Stimulated activated CD4-positive, alpha-beta T cell treated with anti-CD3 and anti-CD28 coated beads, Interleukin-4, amount 100 ng/mL, for 48 hours (primary cell): ENCODE measurements around the gene USP40.
A peak's percentile ranks its signal among the peaks of the same experiment; 100 is the strongest.

Source experiments
- DNase-seq, 2 donors: peaks; one replicate each; pipeline ENCODE4 v3.0.0-alpha.2; 2020; ENCODE audit warnings: low read depth in 2 of 2

USP40 gene

DNA sequence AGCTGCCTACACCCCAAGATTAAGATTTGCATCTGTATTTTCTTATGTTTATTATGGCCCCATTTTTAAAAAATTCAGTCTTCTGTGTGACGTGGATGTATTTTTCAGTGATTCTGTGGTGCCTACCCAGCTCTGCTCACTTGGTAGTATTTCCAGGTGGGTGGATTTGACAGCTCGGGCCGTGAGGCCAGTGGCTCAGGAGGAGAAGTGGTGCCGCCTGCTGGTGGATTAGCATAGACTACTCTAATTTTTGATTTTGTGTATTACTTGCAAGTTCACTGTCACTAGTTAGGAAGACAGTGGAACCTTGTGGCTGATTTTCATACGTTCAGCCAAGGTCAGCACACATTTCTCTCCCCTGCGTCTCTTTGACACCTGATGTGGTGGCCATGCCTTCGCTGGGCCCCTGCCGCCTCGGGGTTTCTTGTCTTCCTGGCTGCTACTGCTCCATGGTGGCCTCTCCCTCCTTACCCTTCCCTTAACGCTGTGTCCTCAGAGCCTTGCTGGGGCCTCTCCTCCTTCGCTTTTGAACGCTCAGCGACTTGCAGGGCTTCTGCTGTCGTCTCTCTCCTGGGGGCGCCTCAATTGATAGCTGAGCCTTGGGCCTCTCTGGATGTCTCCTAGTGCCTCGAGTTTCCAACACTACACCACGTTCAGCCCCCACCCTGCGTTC is 122.9 kb downstream of the USP40 start:
- peak; percentile 72 for DNase-seq

DNA sequence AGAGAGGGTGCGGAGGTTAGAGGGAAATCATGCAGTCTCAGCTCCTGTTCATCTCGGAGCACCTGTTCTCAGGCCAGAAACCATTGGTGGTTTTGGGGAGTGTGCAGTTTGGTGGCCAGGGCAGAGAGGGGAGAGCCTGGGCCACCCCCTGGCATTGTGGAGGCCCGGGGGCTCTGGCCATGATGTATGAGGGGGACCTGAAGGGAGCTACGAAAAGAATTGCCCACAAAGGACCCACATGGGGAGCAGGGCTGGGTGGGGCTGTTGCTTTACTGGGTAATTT is 124.6 kb downstream of the USP40 start:
- DNase-seq: no peak

DNA sequence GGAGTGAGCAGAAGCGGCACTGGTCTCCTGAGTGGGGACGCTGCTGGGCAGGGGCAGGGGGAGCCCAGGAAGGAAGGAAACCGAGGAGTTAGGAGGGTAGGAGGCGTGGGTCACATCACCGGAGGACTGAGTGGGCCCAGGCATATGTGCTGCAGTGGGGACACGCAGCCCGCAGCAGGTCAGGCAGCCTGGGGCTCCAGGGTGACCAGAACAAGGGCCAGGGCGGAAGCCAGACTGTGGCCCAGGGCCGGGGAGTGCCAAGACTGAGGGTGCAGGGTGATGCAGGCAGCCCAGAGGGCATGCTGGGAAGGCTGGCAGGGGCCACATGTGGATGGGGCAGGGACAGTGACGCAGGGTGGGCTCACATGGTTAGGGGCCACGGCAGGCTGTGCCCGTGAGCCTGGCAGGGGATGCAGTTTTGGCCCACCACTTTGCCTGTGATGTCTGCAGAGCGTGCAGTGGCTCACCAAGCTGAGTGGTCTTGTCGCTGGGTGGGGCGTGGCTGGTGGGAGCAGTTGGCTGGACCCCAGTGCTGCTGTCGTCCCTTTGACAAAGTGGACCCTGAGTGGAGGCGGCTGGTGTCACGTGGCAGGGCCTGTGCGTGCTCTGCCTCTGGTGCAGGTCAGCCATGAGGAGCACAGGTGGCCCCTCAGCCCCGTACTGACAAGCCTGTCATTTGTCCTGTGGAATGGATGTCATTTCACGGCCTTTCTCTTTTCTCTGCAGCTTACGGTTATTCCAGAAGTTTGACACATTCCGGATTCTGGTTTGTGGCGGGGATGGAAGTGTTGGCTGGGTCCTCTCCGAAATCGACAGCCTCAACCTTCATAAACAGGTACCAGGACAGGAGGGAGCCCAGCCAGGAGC is 125.2 kb downstream of the USP40 start:
- no peak for DNase-seq

DNA sequence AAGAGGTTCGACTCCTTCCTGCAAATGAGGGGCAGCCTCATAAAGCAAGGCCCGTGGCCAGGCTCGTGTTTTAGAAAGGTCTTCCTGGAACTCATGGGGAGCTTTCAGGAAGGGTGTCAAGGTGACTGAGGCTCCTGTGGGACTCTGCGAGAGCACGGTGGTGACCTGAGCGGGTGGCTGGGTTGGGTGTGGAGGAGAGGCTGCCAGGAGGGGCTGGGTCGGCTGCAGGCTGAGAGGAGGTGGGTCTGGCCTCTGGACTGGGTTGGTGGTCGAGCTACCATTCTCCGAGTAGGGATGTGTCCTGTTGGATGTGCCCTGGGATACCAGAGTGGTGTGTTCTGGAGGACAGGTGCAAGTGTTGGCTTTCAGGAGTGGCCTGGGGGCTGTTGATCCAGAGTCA is 125.9 kb downstream of the USP40 start:
- DNase-seq: no peak

DNA sequence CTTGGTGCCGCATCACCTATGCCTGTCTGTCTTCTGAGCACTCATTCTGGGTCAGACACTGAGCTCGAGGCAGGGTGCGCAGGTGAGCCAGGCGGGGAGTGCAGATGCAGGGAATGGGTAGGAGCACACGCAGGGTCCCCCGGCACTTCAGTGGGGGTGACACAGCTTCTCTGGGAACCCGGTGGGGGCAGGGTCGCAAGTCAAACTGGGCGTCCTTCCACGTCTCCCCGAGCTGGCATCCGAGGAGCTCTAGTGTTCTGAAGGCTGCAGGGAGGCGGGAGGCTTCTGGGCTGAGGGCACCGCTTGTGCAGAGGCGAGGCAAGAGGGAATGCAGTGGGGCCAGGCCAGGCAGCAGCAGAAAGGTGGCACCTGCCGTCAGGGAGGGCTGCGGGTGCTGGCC is 126.3 kb downstream of the USP40 start:
- no peak for DNase-seq

DNA sequence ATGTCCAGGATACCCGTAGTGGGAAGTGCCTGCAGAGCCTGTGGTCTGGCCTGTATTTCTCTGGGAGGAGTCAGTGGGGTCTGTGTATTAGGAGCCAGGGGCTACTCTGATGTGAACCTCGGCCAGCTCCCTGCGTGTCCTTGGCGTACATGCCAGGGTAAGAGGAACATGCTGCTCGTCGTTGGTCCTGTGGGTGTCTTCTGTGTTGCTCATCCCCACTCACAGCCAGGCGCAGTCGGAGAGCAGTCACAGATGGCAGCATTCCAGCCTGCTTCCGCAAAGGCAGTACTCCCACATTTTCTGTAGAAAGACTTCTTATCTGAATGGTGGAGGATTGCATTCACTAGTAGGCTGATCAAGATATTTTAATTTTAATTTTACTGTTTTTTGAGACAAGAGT is 127.4 kb downstream of the USP40 start:
- DNase-seq: no peak

DNA sequence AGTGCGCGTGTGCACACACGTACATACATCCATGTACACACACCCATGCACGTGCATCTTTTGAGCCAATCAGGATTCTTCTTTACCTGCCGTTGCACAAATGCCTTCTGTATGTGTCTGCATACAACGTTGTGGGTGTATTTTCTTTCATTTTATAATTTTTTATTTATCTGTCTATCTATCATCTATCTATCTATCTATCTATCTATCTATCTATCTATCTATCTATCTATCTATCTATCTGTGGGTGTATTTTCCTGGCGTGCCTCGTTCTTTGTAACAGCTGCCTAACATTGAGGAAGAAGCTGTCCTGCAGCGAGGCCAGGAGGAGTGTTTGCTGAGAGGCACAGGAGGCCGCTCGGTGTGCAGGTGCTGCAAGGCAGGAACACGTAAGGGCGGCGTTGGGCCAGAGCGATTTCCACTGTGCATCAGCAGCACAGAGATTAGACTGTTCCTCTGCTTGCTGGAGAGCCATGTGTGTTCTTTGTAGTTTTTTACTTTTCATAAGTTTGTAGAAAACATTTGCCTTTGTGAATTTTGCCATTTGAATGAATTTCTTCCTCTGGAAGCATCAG is 127.9 kb downstream of the USP40 start:
- DNase-seq: no peak

DNA sequence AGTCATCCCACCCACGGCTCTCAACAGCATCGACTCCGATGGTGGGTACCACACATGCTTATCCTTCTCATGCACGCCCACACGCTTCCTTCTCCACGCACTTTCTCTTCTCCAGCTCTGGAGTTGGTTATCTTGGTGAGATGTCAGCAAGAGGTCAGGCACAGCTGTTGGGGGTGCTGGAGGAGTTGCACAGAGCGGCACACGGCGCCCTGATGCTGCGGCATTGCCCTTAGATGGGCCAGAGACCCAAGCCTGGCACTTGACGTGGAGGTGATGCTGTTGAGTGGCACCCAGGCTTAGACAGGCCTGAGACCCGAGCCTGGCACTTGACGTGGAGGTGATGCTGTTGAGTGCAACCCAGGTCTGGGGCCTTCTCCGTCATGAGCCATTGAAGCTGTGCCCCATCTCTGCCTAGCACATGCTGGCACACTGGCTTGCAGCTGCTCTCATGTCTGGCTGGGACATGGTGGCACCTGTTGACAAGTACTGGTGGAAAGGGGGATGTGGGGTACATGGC is 129.1 kb downstream of the USP40 start:
- no peak for DNase-seq

DNA sequence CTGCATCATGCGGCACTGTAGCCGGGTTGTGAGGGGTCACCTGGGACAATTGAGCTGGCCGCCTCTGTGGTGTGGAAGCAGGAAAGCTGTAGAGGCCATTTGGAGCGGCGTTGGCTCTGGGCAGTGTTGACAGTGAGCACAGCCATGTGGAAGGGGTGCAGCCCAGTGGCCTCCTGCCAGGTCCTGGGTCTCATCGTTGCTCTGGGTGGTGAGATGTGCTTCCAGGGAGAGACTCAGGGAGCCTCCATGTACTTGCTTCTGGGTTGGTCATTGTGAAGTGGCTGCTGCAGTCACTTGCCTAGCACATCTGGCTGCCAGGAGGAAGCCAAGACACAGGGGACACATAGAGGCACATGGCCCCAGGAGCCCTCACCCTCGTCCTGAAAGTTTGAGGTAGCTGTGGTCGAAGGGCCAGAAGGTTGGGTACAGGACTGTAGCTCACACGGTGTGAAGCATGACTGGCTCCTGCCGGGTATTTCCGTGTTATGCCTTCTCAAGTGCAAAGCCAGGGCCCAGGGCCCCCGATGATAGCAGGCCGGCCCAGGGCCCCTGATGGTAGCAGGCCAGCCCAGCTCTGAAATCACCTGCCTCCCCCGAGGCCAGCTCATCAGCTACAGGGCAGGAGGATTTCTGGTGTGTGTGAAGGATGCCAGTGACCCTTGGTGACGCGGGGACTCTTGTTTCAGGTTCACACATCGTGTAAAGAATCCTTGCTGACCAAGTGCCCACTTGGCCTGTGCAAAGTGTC is 129.7 kb downstream of the USP40 start:
- DNase-seq: no peak

DNA sequence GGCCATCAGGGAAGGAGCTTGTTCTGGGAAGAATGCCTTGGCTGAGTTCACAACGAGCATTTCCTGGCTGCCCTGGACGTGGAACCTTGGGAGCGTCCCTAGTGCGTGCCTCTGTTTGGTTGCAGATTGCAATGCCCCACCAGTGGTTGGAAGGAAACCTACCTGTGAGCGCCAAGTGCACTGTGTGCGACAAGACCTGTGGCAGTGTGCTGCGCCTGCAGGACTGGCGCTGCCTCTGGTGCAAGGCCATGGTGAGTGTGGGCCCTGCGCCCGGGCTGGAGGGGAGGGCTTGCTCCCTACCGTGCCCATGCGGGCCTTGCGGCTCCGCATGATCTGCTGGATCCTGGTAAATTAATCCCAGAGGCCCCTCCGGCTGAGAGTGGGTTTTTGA is 130.4 kb downstream of the USP40 start:
- DNase-seq: no peak

DNA sequence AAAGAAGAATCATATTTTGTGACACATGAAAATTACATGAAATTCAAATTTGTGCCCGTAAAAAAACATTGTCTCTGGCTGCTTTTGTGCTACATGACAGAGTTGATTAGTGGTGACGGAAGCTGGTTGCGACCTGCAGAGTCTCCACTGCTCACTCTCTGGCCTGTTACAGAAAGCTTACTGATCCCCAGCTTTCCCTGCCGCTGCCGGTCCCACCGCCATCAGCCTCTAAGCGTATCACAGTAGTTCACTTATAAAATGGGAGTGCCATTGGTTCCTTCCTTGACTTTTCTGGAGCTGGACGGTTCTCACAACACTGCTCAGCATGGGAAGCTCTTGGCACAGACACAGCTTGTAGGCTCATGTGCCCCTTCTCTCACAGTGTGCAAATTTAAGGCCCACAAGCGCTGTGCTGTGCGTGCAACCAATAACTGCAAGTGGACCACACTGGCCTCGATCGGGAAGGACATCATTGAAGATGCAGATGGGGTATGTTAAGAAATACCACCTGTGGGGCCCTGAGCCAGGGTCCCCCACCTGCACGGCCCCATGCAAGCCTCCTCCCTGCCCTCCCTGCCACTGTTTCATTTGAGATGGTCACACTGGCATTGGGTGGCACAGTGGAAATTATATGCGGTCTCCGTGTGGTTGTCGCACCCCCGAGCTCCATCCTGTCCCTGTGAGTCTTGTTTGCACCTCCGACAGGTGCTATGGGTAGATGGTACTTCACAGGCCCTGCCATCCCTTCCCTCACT is 131.0 kb downstream of the USP40 start:
- no peak for DNase-seq

DNA sequence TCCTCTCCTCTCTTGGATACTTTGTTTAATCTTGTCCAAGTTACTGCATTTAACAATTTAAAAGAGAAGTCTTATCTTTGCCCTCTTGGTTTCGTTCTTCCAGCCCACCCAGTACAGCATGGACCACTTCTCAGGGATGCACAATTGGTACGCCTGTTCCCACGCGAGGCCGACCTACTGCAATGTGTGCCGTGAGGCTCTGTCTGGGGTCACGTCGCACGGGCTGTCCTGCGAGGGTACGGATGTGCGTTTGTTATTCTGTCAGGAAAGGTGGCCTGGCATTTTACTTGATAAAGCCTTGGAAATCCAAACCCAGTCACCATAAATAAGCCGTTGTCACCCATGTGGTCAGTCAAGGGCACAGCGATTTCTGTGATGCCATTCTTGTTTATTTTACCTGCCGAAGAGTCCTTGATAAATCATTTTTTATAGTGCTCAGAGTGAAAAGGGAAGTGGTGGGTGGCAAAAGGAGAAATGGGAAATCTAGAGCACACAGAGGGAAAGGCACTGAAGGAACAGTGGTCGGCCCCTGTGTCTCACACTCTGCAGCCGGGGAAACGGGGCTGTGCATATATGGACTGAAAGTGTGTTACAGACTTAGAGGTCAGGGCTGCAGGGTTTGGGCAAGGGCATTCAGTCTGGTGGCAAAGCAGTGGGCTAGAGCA is 131.8 kb downstream of the USP40 start:
- DNase-seq: no peak

DNA sequence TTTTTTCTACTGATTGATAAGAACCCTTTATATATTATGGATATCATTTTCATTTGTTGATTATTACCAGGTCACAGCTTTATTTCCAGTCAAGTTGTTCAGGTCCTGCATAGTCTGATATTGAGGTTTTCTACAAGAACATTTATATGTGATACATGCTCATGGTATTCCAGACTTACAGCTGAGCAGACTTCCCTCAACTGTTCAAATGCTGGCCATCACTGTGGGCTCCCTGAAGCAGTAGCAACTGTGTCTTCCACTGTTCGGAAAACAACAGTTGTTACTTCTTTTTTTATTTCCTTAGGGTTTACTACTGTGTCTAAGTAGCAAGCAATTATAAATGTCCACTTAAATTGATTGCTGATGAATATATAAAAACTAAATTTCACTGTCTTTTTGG is 132.8 kb downstream of the USP40 start:
- no peak for DNase-seq

DNA sequence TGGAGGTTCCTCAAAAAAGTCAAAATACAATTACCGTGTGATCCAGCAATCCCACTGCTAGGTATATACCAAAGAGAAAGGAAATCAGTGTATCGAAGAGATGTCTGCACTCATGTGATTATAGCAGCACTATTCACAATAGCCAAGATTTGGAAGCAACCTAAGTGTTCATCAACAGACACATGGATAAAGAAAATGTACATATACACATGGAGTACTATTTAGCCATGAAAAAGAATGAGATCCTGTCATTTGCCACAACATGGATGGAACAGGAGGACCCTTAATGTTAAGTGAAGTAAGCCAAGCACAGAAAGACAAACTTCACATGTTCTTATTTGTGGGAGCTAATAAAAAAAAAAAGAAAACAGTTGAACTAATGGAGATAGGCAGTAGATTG is 133.6 kb downstream of the USP40 start:
- DNase-seq: no peak

DNA sequence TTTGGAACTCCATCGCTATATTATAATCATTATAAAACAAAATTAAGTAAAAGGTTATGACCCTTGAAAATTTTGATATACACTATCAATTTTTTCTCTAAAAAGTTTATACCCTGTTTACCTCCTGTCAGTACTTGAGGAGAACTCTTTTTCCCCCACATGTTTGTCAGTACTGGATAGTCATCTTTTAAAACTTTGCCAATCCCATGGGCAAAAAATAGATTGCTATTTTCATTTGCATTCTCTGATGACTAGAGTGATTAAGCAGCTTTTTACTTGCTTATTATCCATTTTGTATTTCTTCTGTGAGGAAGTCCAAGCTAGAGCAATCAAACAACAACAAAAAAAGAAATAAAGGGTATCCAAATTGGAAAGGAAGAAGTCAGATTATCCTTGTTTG is 135.9 kb downstream of the USP40 start:
- DNase-seq: no peak

DNA sequence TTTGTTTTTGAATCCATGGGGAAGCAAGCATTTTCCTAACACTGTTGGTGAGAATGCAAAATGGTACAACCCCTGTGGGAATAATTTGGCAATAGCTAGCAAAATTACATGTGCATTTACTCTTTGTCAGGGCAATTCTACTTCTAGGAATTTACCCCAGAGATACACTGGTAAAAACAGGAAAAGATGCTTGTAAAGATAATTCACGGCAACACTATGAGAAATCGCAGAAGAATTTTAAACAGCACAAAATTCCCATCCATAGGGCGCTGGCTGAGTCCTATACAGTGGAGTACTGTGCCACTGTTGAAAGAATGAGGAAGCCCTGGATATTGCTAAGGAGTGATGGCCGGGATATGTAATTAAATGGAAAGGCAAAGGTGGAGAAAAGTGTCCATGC is 136.5 kb downstream of the USP40 start:
- no peak for DNase-seq

DNA sequence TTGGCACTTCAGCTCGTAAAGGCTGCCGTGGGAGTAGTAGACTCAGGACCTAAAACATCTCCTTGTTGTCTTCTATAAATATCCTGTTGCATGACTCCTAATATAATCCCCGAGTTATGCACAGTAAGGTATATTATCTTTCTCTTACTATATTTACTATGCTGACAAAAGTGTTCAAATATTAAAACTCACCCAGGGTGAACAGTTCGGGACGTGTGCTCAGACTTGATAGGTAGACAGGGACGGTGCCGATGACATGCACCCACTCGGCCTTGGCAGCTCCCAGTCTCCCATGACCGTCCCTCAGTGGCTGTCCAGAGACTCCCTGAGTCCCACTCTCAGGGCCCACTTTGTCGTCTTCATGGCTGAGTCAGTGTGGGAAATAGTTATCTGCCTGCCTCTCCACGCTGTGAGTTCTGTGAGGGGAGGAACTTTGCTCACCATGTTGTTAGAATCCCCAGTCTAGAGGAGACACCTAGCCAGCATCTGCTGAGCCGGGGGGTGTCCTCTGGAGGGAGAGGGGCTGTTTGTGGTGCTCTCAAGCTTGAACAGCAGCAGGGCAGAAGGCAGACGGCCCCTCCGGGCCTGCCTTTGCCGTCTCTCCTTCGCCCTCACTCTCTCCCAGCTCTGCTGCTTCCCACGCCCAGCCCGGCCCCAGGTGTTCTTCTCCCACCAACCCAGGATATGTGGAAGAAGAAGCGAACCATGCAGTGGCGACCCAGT is 137.2 kb downstream of the USP40 start:
- no peak for DNase-seq

DNA sequence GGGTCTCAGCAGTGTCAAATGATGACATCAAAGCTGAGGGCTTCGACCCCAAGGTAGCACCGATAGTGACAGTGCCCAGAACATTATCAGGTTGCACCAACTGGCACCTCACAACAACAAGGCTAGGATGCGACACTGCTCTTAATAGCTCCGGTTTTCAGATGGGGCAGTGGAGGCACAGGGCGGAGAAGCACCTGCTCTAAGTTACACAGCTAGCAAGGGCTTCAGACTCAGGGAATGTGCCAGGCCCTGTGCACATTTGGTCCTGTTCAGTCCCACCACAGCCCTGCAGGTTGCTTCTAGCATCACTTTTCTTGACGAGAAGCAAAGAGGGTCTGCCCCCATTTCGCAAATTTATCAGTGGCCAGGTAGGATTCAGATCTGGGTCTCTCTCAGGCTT is 138.1 kb downstream of the USP40 start:
- no peak for DNase-seq

DNA sequence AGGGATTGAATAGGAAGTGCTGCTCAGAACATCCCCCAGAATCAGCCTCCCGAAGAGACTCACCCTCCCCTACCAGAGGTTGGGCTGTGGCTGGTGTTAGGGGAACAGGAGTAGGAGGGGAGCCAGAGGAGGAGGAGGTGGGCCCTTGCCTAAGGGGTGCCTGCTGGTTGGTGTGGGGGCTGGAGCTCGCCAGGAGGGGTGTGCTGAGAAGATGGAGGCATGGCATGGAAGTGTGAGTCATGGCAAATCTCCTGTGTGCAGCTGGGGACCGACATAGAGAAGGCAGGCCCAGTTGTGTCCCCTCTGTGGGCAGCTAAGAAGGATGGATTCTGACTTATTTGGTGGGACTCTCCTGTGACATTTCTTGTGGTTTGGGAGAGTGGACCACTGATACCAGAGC is 138.6 kb downstream of the USP40 start:
- DNase-seq: no peak

DNA sequence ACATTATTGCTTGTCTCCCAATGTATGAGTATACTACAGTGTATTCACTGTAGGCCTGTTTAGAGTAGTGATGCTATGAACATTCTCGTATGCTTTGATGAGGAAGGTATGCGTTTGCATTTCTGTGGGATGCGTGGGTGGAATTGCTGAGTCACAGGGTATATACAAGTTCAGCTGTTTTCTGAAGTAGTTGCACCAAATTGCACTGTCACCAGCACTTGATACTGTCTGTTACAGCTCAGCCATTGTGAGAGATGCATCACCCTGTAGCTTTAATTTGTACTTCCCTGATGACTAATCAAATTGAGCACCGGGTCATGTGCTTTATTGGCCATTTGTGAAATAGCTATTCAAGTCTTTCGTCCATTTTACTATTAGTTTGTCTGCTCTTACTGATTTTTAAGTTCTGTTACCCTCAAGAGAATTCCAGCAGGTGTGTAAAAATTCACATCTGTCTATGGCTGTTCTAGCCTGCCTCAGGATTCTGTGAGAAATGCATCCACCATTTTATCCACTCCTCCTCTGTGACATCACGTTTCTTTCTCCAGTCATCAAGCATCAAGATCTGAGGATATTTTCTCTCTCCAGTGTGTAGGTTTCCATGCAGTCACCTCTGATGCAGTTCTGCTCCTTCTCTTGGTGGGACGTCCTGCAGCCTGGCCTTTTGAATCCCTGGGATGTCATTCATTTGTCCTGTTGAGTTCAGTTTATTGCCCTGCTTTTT is 139.8 kb downstream of the USP40 start:
- peak; percentile 58 to 72 for DNase-seq
